ENCODE measurements around the gene DMWD. TPM values are rescaled to one million over a fixed set of nuclear protein-coding genes. Genes with fewer than 3 reads are reported as not detected.

The DMWD gene
- total and polyA plus RNA-seq, 2 of the 13 experiments (the other 11 are each of a cell fraction or from before 2014, with no cell fraction given), result 10.3 to 14.9 TPM

- peak; percentile 43 for TF ChIP-seq PATZ1 (CRISPR knock-in tag; IDR thresholded peaks at IDR 0.05)
- TF ChIP-seq CTCF (CRISPR knock-in tag; IDR thresholded peaks at IDR 0.05), result peak; percentile 83
- 0 out of 2 replicates have a peak, but pooled peaks have one; percentile 27 for TF ChIP-seq SAP130 (CRISPR knock-in tag; IDR thresholded peaks at IDR 0.05; ENCODE audit: low read depth)
- peak; percentile 25; the same call in 1 of the 2 replicates for TF ChIP-seq STAG1 (CRISPR knock-in tag; IDR thresholded peaks at IDR 0.05)
- TF ChIP-seq ZBTB7B (CRISPR knock-in tag; IDR thresholded peaks at IDR 0.05), result peak; percentile 61; the same call in 1 of the 2 replicates
- peak; percentile 6 to 41; a peak in 2 of 4 replicates for TF ChIP-seq HMGXB4 (CRISPR knock-in tag; IDR thresholded peaks at IDR 0.05; ENCODE audit: borderline replicate concordance in 1 of 2, low read depth in 1 of 2)
- no peak for TF ChIP-seq TMF1 (CRISPR knock-in tag; IDR thresholded peaks at IDR 0.05; ENCODE audit: low read depth)
- TF ChIP-seq ZNF615 (CRISPR knock-in tag; IDR thresholded peaks at IDR 0.05; ENCODE audit: borderline replicate concordance), result no peak
- 0 out of 2 replicates have a peak, but pooled peaks have one; percentile 18 for TF ChIP-seq ZBTB38 (CRISPR knock-in tag; IDR thresholded peaks at IDR 0.05)
- TF ChIP-seq ZNF12 (CRISPR knock-in tag; IDR thresholded peaks at IDR 0.05), result no peak
- no peak for TF ChIP-seq HINFP (CRISPR knock-in tag; IDR thresholded peaks at IDR 0.05; ENCODE audit: low read depth)
- no peak for TF ChIP-seq ZFP90 (CRISPR knock-in tag; IDR thresholded peaks at IDR 0.05; ENCODE audit: borderline replicate concordance)
- TF ChIP-seq XRCC5 (optimal IDR thresholded peaks at IDR 0.05; ENCODE audit: low read length), result peak; percentile 62
- TF ChIP-seq MAX (IDR thresholded peaks at IDR 0.05), result 0 out of 2 replicates have a peak, but pooled peaks have one; percentile 4
Observed at GRCh38 chr19:45779231-45780145, 13.2 kb downstream of the DMWD start (continued).
